Testis (tissue), 3 donors: ENCODE results near the gene BCAS3. TPM values are rescaled to one million over a fixed set of nuclear protein-coding genes. Genes with fewer than 3 reads are reported as not detected.

Experiments
- DNase-seq: peaks from one replicate; pipeline ENCODE4 v3.0.0-alpha.2; 2019
- H3K27ac ChIP-seq, 2 donors: fragments of 200-600 bp; sonication (generic); one replicate each; pipeline ENCODE4 v1.5.1; 2019
- H3K27me3 ChIP-seq: fragments of 200-600 bp; sonication (generic); one replicate; pipeline ENCODE4 v1.5.1; 2019
- H3K36me3 ChIP-seq: fragments of 200-600 bp; sonication (generic); one replicate; pipeline ENCODE4 v1.5.1; 2017; ENCODE audit warnings: low read depth; ENCODE audit errors: missing control alignments
- H3K4me1 ChIP-seq: fragments of 200-600 bp; sonication (generic); one replicate; pipeline ENCODE4 v1.5.1; 2019
- H3K4me3 ChIP-seq, 2 donors: fragments of 200-600 bp; sonication (generic); one replicate each; pipeline ENCODE4 v1.5.1; 2017 to 2019
- H3K9me3 ChIP-seq: fragments of 200-600 bp; sonication (generic); one replicate; pipeline ENCODE4 v1.5.1; 2017
- CTCF ChIP-seq, 3 experiments: fragments of 450-650 bp in 2 of 3; fragments of 200-600 bp in 1 of 3; sonication (generic) in 1 of 3; IDR thresholded peaks; one replicate each; pipeline ENCODE4 v1.5.1; 2016 to 2019; ENCODE audit warnings: antibody characterized with exemption in 3 of 3, mild to moderate bottlenecking in 2 of 3, moderate library complexity in 1 of 3
- POLR2A ChIP-seq: fragments of 450-650 bp; IDR thresholded peaks from one replicate; pipeline ENCODE4 v1.6.1; 2017; ENCODE audit warnings: antibody characterized with exemption, mild to moderate bottlenecking, moderate library complexity
- WGBS, 2 donors: methylation state at CpG; one replicate each; pipeline ENCODE4 v1.1.5; 2018; 5-methylcytosine and 5-hydroxymethylcytosine counted together
- intact Hi-C: fragments of 100-400 bp; cut with DNase I; formaldehyde crosslinking; loops from one replicate; pipeline ENCODE4 v1.15.1; 2023; ENCODE audit warnings: low total_unique reads
- polyA plus RNA-seq: library from polyadenylated mRNA; stranded (reverse); fragments of 350-450 nt; fragmentation: Illumina TruSeq; extraction: RNeasy Lipid Tissue Mini Kit (QIAGEN cat#74804); gene quantifications from one replicate; pipeline ENCODE4 v1.2.3, GENCODE V29; 2014; ENCODE audit warnings: low read depth, low replicate concordance; ENCODE audit not compliant: insufficient read depth
- total RNA-seq, 2 donors: library from RNA; depleted of rRNA; stranded (reverse); fragments of >200 nt; gene quantifications; one replicate each; pipeline ENCODE4 v1.2.3, GENCODE V29; 2016

The BCAS3 gene
- total and polyA plus RNA-seq, 3 donors from 2014 or later = 54.8 to 96.7 (median 73.0) TPM

- no peak overlapping the region for H3K4me3 ChIP-seq
- H3K36me3 ChIP-seq = no peaks in the 10 kb centered on the region
- no peaks in the 10 kb centered on the region for H3K9me3 ChIP-seq
- no peak overlapping the region for H3K27ac ChIP-seq
- DNase-seq = no peak
- peaks cover 22% of the 10 kb centered on the region for H3K4me1 ChIP-seq
- TF ChIP-seq POLR2A = no peak
- TF ChIP-seq CTCF (IDR thresholded peaks at IDR 0.05) = peak; percentile 70 to 79 (median 72)
- no peaks in the 10 kb centered on the region for H3K27me3 ChIP-seq
- intact Hi-C loops = loop anchor here (5.0 kb wide), 1 partner anchor 388 kb away; no protein-coding TSS in a partner anchor
- WGBS, 2 donors = 38 to 61% methylated on average over 17 to 24 of the region's 25 CpGs
Observed at GRCh38 chr17:61389670-61390478, 712.2 kb downstream of the BCAS3 start.

- Histone ChIP-seq H3K27ac (no peak overlapping the region), H3K27me3 (no peaks in the 10 kb centered on the region), H3K4me1 (peaks cover 22% of the 10 kb centered on the region), H3K9me3 (no peaks in the 10 kb centered on the region), H3K4me3 (no peak overlapping the region), H3K36me3 (no peaks in the 10 kb centered on the region)
- TF ChIP-seq POLR2A = no peak
- TF ChIP-seq CTCF (IDR thresholded peaks at IDR 0.05) = no peak
- no peak for DNase-seq
- intact Hi-C loops = loop anchor here (5.0 kb wide), 1 partner anchor 388 kb away; no protein-coding TSS in a partner anchor
- WGBS, 2 donors = 51 to 76% methylated on average over 2 to 11 of the region's 11 CpGs
Observed at GRCh38 chr17:61390479-61390791, 712.8 kb downstream of the BCAS3 start.

- DNase-seq = no peak
- 89 to 95% methylated on average over 6 to 19 of the region's 19 CpGs for WGBS, 2 donors
- H3K4me3 ChIP-seq = no peak overlapping the region
- no peaks in the 10 kb centered on the region for H3K9me3 ChIP-seq
- intact Hi-C loops = loop anchor here (5.0 kb wide), 1 partner anchor 389 kb away; no protein-coding TSS in a partner anchor
- H3K27me3 ChIP-seq = no peaks in the 10 kb centered on the region
- H3K4me1 ChIP-seq = peaks cover 22% of the 10 kb centered on the region
- TF ChIP-seq CTCF (IDR thresholded peaks at IDR 0.05) (no peak), POLR2A (no peak)
- H3K36me3 ChIP-seq = no peaks in the 10 kb centered on the region
- H3K27ac ChIP-seq = no peak overlapping the region
Observed at GRCh38 chr17:61391595-61392291, 714.1 kb downstream of the BCAS3 start.

GRCh38 chr17:61392679-61393078, 715.0 kb downstream of the BCAS3 start:
- 96% methylated on average over 3 of the region's 3 CpGs; no CpG with 5 or more reads in 1 of the 2 donors for WGBS, 2 donors
- H3K36me3 ChIP-seq = no peaks in the 10 kb centered on the region
- DNase-seq = no peak
- no peak for TF ChIP-seq CTCF (IDR thresholded peaks at IDR 0.05)
- no peak for TF ChIP-seq POLR2A
- intact Hi-C loops = loop anchor here (5.0 kb wide), 1 partner anchor 390 kb away; no protein-coding TSS in a partner anchor
- no peak overlapping the region for H3K27ac ChIP-seq
- H3K4me1 ChIP-seq = peaks cover 27% of the 10 kb centered on the region
- H3K4me3 ChIP-seq = no peak overlapping the region
- H3K9me3 ChIP-seq = no peaks in the 10 kb centered on the region
- no peaks in the 10 kb centered on the region for H3K27me3 ChIP-seq
